Ovary (tissue), 9 donors: Measurements from ENCODE around the gene PPP6R3. TPM values are rescaled to one million over a fixed set of nuclear protein-coding genes. Genes with fewer than 3 reads are reported as not detected.

ENCODE experiments used
- DNase-seq, 5 donors: peaks; one replicate each; pipeline ENCODE4 v3.0.0-alpha.2; 2019 to 2020
- H3K27ac ChIP-seq, 2 donors: fragments of 200-600 bp; one replicate each; pipeline versions ENCODE4 v1.5.1 to v1.8.0; 2019 to 2022
- H3K27me3 ChIP-seq: fragments of 200-600 bp; one replicate; pipeline ENCODE4 v1.8.0; 2022
- H3K36me3 ChIP-seq: fragments of 200-600 bp; sonication (generic); one replicate; pipeline ENCODE4 v1.5.1; 2019
- H3K4me1 ChIP-seq: one replicate; pipeline ENCODE4 v1.8.1; 2013; ENCODE audit warnings: mild to moderate bottlenecking, moderate library complexity; ENCODE audit not compliant: insufficient read depth
- H3K4me3 ChIP-seq: fragments of 200-600 bp; sonication (generic); one replicate; pipeline ENCODE4 v1.5.1; 2017
- H3K9me3 ChIP-seq, 2 donors: fragments of 200-600 bp in 1 of 2; sonication (generic) in 1 of 2; one replicate each; pipeline versions ENCODE4 v1.5.1 to v1.8.1; 2013 to 2019; ENCODE audit warnings: mild to moderate bottlenecking in 1 of 2, moderate library complexity in 1 of 2
- EP300 ChIP-seq: sonication (generic); formaldehyde crosslinking; IDR thresholded peaks from one replicate; pipeline ENCODE4 v1.6.1; 2017; ENCODE audit warnings: antibody characterized with exemption
- POLR2A ChIP-seq: fragments of 450-650 bp; IDR thresholded peaks from one replicate; pipeline ENCODE4 v1.6.1; 2017; ENCODE audit warnings: antibody characterized with exemption, mild to moderate bottlenecking, moderate library complexity
- WGBS, 3 donors: extraction: QIAGEN DNeasy Blood & Tissue Kit in 1 of 3; methylation state at CpG; one replicate each; pipeline versions ENCODE4 v1.1.5 to v1.1.7; 2013 to 2017; 5-methylcytosine and 5-hydroxymethylcytosine counted together
- intact Hi-C, 4 donors: fragments of 100-400 bp; cut with DNase I; formaldehyde crosslinking; loops; one replicate each; pipeline versions ENCODE4 v1.11.0 to v1.15.1; 2022 to 2023
- polyA plus RNA-seq, 2 donors: library from polyadenylated mRNA; stranded (reverse); fragments of 200-250 nt in 1 of 2; fragments of 350-450 nt in 1 of 2; fragmentation: Illumina TruSeq in 1 of 2; extraction: RNeasy Lipid Tissue Mini Kit (QIAGEN cat#74804) in 1 of 2; gene quantifications; one replicate each; pipeline ENCODE4 v1.2.3, GENCODE V29; 2013 to 2014
- small RNA-seq: library from RNA; depleted of rRNA; stranded (forward); fragments of <200 nt; gene quantifications from one replicate; pipeline ENCODE3, GENCODE V24; 2016
- total RNA-seq, 7 donors: library from RNA; depleted of rRNA in 2 of 7; stranded (reverse); fragments of >200 nt in 2 of 7; fragmentation: NEBNext Ultra II Directional in 3 of 7; extraction: Animal tissue kit (Norgen Biotek cat#: 25700) in 3 of 7; gene quantifications; one replicate each; pipeline versions ENCODE4 v1.1.0 to v1.2.4, GENCODE V29; 2016 to 2023
- TF ChIP-seq, protein P1 (sequence below), 3 donors: fragments of 450-650 bp in 2 of 3; fragments of 200-600 bp in 1 of 3; IDR thresholded peaks; one replicate each; pipeline versions ENCODE4 v1.5.1 to v1.8.0; 2016 to 2022; ENCODE audit warnings: antibody characterized with exemption in 3 of 3, mild to moderate bottlenecking in 1 of 3
- donor health status: DM: no; HTN: no; CAD: no; lungs with moderate emphysema.
- donor health status: DM: no; HTN: no; CAD: no.
- donor health status: Bipolar disorder and iron deficiency.
- donor health status: DM: yes; HTN: yes; CAD: no.
- donor health status: DM: no; HTN: no; CAD: no.
- donor health status: DM: yes; HTN: yes; CAD: no.

PPP6R3 gene
- total and polyA plus RNA-seq, 9 donors = 36.4 to 122 (median 103) TPM

DNA sequence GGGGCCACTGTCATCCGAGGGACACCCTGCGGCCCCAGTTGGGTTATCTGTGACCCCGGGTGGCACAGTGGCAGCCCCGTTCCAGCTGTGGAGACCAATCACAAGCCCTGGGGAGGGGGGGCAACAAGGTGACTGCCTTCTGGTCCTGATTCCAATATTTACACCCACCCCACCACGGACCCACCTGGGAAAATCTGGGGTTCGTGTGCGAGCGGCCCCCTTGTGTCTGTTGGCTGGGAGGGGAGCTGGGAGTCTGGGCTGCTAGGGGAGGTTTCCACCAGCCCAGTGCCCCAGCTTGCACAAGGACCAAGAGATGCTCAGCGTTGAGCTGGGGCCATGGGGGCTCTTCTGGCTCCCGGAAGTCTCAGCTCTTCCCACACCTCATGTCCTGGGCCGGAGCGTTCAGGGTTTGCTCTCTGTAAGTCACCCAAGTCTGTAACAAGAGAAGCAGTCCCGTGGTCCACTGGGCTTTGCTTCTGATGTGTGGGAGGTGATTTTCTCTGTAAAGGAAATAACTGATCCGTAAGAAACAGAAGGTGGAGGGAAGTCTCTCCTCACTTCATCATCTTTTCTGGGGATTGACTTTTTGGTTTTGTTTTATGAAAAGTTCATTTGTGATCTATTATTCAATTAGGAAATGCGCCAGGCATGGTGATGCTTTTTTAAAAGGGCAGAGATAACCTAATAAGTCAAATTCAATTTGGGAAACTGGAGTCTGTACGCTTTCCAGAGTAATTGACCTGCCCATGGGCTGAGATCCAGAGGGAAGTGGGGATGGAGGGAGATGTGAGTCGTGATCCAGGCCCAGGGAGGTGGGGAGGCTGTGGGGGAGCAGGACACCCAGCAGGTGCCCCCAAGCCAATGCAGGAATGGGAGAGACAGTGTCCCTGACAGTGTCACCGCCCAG lies 201.4 kb downstream of the PPP6R3 start:
- DNase-seq = no peak
- Histone ChIP-seq H3K36me3 (no peaks in the 10 kb centered on the region), H3K27me3 (no peaks in the 10 kb centered on the region), H3K4me1 (peaks cover 6% of the 10 kb centered on the region), H3K27ac (no peak overlapping the region), H3K4me3 (no peak overlapping the region), H3K9me3 (no peaks in the 10 kb centered on the region)
- intact Hi-C loops = no loop called here
- TF ChIP-seq POLR2A (no peak), EP300 (no peak)
- TF ChIP-seq, protein P1, sequence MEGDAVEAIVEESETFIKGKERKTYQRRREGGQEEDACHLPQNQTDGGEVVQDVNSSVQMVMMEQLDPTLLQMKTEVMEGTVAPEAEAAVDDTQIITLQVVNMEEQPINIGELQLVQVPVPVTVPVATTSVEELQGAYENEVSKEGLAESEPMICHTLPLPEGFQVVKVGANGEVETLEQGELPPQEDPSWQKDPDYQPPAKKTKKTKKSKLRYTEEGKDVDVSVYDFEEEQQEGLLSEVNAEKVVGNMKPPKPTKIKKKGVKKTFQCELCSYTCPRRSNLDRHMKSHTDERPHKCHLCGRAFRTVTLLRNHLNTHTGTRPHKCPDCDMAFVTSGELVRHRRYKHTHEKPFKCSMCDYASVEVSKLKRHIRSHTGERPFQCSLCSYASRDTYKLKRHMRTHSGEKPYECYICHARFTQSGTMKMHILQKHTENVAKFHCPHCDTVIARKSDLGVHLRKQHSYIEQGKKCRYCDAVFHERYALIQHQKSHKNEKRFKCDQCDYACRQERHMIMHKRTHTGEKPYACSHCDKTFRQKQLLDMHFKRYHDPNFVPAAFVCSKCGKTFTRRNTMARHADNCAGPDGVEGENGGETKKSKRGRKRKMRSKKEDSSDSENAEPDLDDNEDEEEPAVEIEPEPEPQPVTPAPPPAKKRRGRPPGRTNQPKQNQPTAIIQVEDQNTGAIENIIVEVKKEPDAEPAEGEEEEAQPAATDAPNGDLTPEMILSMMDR (IDR thresholded peaks at IDR 0.05) = no peak
- 61 to 65% (median 63%) methylated on average over 18 of the region's 18 CpGs for WGBS, 3 donors

DNA sequence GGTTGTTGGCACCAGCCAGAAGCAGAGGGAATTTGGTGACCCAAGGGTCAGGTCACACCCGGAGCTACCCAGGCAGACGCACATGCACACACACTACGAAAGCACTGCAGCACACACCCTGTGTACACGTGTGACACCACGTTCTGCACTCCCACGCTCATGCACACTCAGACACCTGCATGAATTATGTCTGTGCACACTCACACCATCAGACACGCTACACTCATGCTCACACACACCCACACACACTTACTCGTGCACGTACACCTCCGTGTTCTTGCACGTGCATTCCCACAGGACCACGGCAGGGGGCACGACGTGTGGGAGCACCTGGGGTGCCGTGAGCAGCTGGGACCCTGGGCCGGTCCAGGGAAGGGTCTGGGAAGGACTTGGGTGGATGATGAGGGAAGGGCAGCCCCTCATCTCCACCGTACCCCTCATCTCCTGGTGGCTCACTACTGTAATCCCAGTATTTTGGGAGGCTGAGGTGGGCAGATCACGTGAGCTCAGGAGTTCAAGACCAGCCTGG lies 203.0 kb downstream of the PPP6R3 start:
- Histone ChIP-seq H3K27me3 (no peaks in the 10 kb centered on the region), H3K36me3 (no peaks in the 10 kb centered on the region), H3K4me3 (no peak overlapping the region), H3K27ac (no peak overlapping the region), H3K4me1 (peaks cover 6% of the 10 kb centered on the region), H3K9me3 (no peaks in the 10 kb centered on the region)
- intact Hi-C loops = no loop called here
- TF ChIP-seq POLR2A = no peak
- TF ChIP-seq EP300 = no peak
- TF ChIP-seq, protein P1 (IDR thresholded peaks at IDR 0.05) = no peak
- WGBS, 3 donors = 82 to 89% (median 83%) methylated on average over 18 of the region's 18 CpGs
- DNase-seq = no peak

DNA sequence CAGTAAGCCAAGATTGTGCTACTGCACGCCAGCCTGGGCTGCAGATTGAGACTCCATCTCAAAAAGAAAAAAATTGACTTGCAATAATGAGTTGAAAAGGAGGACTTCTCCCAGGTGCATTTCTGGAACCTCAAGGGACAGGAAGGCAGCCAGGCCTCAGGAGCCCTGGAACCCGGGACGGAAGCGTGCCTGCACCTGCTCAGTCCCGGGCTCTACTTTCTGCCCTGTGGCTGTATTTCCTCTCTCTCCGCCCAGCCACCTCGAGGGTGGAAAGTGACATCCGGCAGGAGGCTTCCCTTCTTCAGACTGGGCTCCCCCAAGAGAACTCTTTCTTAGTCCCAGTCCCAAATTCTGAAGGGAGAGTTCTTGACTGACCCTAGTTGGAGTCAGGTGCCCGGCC lies 203.6 kb downstream of the PPP6R3 start:
- intact Hi-C loops = no loop called here
- DNase-seq = no peak
- H3K27ac ChIP-seq = no peak overlapping the region
- peaks cover 3% of the 10 kb centered on the region for H3K4me1 ChIP-seq
- no peaks in the 10 kb centered on the region for H3K36me3 ChIP-seq
- 87 to 91% (median 89%) methylated on average over 9 of the region's 9 CpGs for WGBS, 3 donors
- TF ChIP-seq POLR2A (no peak), EP300 (no peak)
- TF ChIP-seq, protein P1 (IDR thresholded peaks at IDR 0.05) = no peak
- H3K27me3 ChIP-seq = no peaks in the 10 kb centered on the region
- no peaks in the 10 kb centered on the region for H3K9me3 ChIP-seq
- H3K4me3 ChIP-seq = no peak overlapping the region

DNA sequence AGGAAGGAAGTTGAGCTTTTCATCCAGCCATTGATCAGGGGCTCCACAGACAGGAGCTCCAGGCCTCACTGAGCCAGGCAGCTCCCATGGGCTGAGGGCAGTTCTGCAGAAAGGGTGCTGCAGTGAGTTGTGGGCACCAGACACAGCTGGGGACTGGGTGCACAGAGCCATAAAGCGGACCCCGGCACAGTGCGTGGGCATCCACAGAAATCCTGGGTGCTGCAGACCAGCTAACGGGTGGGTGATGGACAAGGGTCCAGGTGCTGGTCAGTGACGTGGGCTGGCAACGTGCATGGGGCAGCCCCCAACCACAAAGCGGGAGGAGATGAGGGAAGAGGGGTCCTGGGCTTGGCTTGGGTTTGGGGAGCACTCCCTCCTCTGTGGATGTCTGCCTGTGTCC lies 204.4 kb downstream of the PPP6R3 start:
- H3K27me3 ChIP-seq = no peaks in the 10 kb centered on the region
- no peak overlapping the region for H3K27ac ChIP-seq
- H3K4me1 ChIP-seq = no peaks in the 10 kb centered on the region
- no peak for DNase-seq
- WGBS, 3 donors = 87 to 91% (median 90%) methylated on average over 7 of the region's 7 CpGs
- no peaks in the 10 kb centered on the region for H3K36me3 ChIP-seq
- no peak for TF ChIP-seq POLR2A
- TF ChIP-seq EP300 = no peak
- TF ChIP-seq, protein P1 (IDR thresholded peaks at IDR 0.05) = no peak
- no peak overlapping the region for H3K4me3 ChIP-seq
- intact Hi-C loops = no loop called here
- H3K9me3 ChIP-seq = no peaks in the 10 kb centered on the region

Small RNAs within 50 kb of the gene (small RNA-seq; reads per million reads assigned to genes)
- gene NDUFA3P2 = not detected

Other genes starting within 250 kb of the PPP6R3 start
- 10 to 100 TPM; 25.5 to 59.1 (median 50.6) TPM for gene KMT5B, start 247.5 kb upstream of the PPP6R3 start, total RNA-seq
- gene KMT5B, start 247.5 kb upstream of the PPP6R3 start, polyA plus RNA-seq = 10 to 100 TPM; 25.5 to 36.8 TPM
- 10 to 100 TPM; 17.3 to 47.3 (median 34.1) TPM for gene C11orf24, start 188.8 kb upstream of the PPP6R3 start, total RNA-seq
- 10 to 100 TPM; 14.7 to 16.1 TPM for gene C11orf24, start 188.8 kb upstream of the PPP6R3 start, polyA plus RNA-seq
- 10 to 100 TPM; 21.8 to 63.8 (median 52.9) TPM for gene LRP5, start 148.2 kb upstream of the PPP6R3 start, total RNA-seq
- gene LRP5, start 148.2 kb upstream of the PPP6R3 start, polyA plus RNA-seq = 10 to 100 TPM in 1 of 2 donors, 1 to 10 TPM in 1; 3.1 to 47.2 TPM
- gene GAL, start 223.8 kb downstream of the PPP6R3 start, total RNA-seq = 1 to 10 TPM in 1 of 7 donors, under 1 TPM in 1, not detected in 5; 0.36 to 1.4 TPM
- gene GAL, start 223.8 kb downstream of the PPP6R3 start, polyA plus RNA-seq = under 1 TPM in 1 of 2 donors, not detected in 1; 0.19 TPM